A549 (cell line): ENCODE measurements around the gene AGXT2.

ENCODE experiments used
- CTCF ChIP-seq: fragments of >200 bp; sonication (Bioruptor Twin); formaldehyde crosslinking; IDR thresholded peaks from 3 replicates; pipeline ENCODE4 v1.5.1; 2016
- EHMT2 ChIP-seq: fragments of 200-600 bp; sonication (generic); IDR thresholded peaks from 2 replicates; pipeline ENCODE4 v1.6.1; 2016; ENCODE audit warnings: antibody characterized with exemption, low read depth, mild to moderate bottlenecking, moderate library complexity
- HOXB5 ChIP-seq: fragments of 250-450 bp; sonication (Bioruptor Pico); IDR thresholded peaks from 2 replicates; pipeline ENCODE4 v1.5.0; 2020; ENCODE audit warnings: mild to moderate bottlenecking, moderate library complexity
- PBX3 ChIP-seq: IDR thresholded peaks from 2 replicates; pipeline ENCODE4 v1.6.1; 2012
- POLR2A ChIP-seq: IDR thresholded peaks from 2 replicates; pipeline ENCODE4 v1.6.1; 2012; ENCODE audit warnings: mild to moderate bottlenecking, low read length
- RAD21 ChIP-seq, 2 experiments: fragments of >200 bp in 1 of 2; sonication (Bioruptor Twin) in 1 of 2; formaldehyde crosslinking in 1 of 2; IDR thresholded peaks in 1 of 2; conservative IDR thresholded peaks in 1 of 2; 2 replicates in 1 of 2; 3 replicates in 1 of 2; pipeline ENCODE4 v1.6.1; 2012 to 2018; ENCODE audit warnings: inconsistent platforms in 1 of 2
- RCOR1 ChIP-seq: fragments of 150-350 bp; IDR thresholded peaks from 2 replicates; pipeline ENCODE4 v1.6.1; 2014; ENCODE audit warnings: antibody characterized with exemption, low read length, low read depth
- REST ChIP-seq: fragments of 200-600 bp; sonication (generic); IDR thresholded peaks from 2 replicates; pipeline ENCODE4 v1.6.1; 2016; ENCODE audit warnings: antibody characterized with exemption, mild to moderate bottlenecking, moderate library complexity
- SMC3 ChIP-seq: fragments of >200 bp; sonication (Bioruptor Twin); formaldehyde crosslinking; IDR thresholded peaks from 3 replicates; pipeline ENCODE4 v1.6.1; 2018; ENCODE audit warnings: inconsistent platforms

GRCh38 chr5:35026280-35026840 lies 21.4 kb downstream of the AGXT2 start:
- TF ChIP-seq SMC3: no peak
- no peak for TF ChIP-seq RCOR1
- TF ChIP-seq EHMT2: no peak
- TF ChIP-seq POLR2A: no peak
- TF ChIP-seq CTCF: no peak
- no peak for TF ChIP-seq REST
- no peak for TF ChIP-seq PBX3
- no peak for TF ChIP-seq HOXB5
- no peak for TF ChIP-seq RAD21 (conservative IDR thresholded peaks at IDR 0.05 in 1 of 2, IDR thresholded peaks at IDR 0.05 in 1 of 2)
